ENCODE results near the gene TCAIM. TPM values are rescaled to one million over a fixed set of nuclear protein-coding genes. Genes with fewer than 3 reads are reported as not detected.

The TCAIM gene
- total and polyA plus RNA-seq, 3 donors from 2014 or later = 12.3 to 33.5 (median 28.3) TPM

- no peaks in the 10 kb centered on the region for H3K36me3 ChIP-seq (ENCODE audit: low read depth, missing control alignments)
- no peaks in the 10 kb centered on the region for H3K4me1 ChIP-seq
- H3K4me3 ChIP-seq = no peak overlapping the region
- DNase-seq = no peak
- intact Hi-C loops (cut with DNase I; ENCODE audit: low total_unique reads) = no loop called here
- H3K9me3 ChIP-seq = no peaks in the 10 kb centered on the region
- H3K27me3 ChIP-seq = no peaks in the 10 kb centered on the region
- H3K27ac ChIP-seq = no peak overlapping the region
- TF ChIP-seq CTCF (IDR thresholded peaks at IDR 0.05) (no peak), POLR2A (IDR thresholded peaks at IDR 0.05) (no peak)
Observed at GRCh38 chr3:44297255-44297654, 41.3 kb upstream of the TCAIM start.

GRCh38 chr3:44301746-44302145, 36.8 kb upstream of the TCAIM start:
- no peak overlapping the region for H3K4me3 ChIP-seq
- 86 to 91% methylated on average over 3 of the region's 3 CpGs for WGBS, 2 donors
- intact Hi-C loops (cut with DNase I; ENCODE audit: low total_unique reads) = no loop called here
- no peaks in the 10 kb centered on the region for H3K4me1 ChIP-seq
- H3K9me3 ChIP-seq = no peaks in the 10 kb centered on the region
- H3K36me3 ChIP-seq (ENCODE audit: low read depth, missing control alignments) = no peaks in the 10 kb centered on the region
- no peak overlapping the region for H3K27ac ChIP-seq
- DNase-seq = no peak
- no peaks in the 10 kb centered on the region for H3K27me3 ChIP-seq
- TF ChIP-seq POLR2A (IDR thresholded peaks at IDR 0.05) (no peak), CTCF (IDR thresholded peaks at IDR 0.05) (no peak)

- DNase-seq = no peak
- intact Hi-C loops (cut with DNase I; ENCODE audit: low total_unique reads) = no loop called here
- no peak overlapping the region for H3K27ac ChIP-seq
- H3K36me3 ChIP-seq (ENCODE audit: low read depth, missing control alignments) = no peaks in the 10 kb centered on the region
- H3K4me1 ChIP-seq = no peaks in the 10 kb centered on the region
- no peaks in the 10 kb centered on the region for H3K27me3 ChIP-seq
- no peaks in the 10 kb centered on the region for H3K9me3 ChIP-seq
- no peak for TF ChIP-seq CTCF (IDR thresholded peaks at IDR 0.05)
- TF ChIP-seq POLR2A (IDR thresholded peaks at IDR 0.05) = no peak
- H3K4me3 ChIP-seq = no peak overlapping the region
Observed at GRCh38 chr3:44309500-44309899, 29.1 kb upstream of the TCAIM start.

DNA sequence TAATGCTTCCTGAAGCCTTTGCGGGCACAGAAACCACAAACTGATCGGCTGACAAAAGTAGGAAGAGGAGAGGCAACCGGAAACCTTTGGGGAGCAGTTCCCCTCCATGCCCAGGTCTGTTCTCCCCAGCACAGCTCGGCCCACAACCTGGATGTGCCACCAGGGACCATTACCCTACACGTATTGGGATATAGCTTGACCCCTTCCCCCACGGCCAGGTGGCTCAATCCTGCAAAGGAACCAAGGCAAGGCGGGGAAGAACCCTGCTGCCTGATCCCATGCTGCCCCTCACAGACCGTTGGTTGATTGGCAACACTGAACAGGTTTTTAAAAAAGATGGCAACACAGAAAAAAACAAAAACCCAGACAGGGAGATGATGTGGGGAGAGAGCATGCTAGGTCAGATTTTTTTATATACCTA, 19.7 kb upstream of the TCAIM start:
- Histone ChIP-seq H3K4me3 (no peak overlapping the region), H3K36me3 (ENCODE audit: low read depth, missing control alignments) (no peaks in the 10 kb centered on the region), H3K4me1 (no peaks in the 10 kb centered on the region), H3K9me3 (no peaks in the 10 kb centered on the region), H3K27ac (no peak overlapping the region), H3K27me3 (no peaks in the 10 kb centered on the region)
- intact Hi-C loops (cut with DNase I; ENCODE audit: low total_unique reads) = no loop called here
- 68 to 81% methylated on average over 8 of the region's 8 CpGs for WGBS, 2 donors
- no peak for TF ChIP-seq POLR2A (IDR thresholded peaks at IDR 0.05)
- no peak for TF ChIP-seq CTCF (IDR thresholded peaks at IDR 0.05)
- no peak for DNase-seq

- Histone ChIP-seq H3K9me3 (no peaks in the 10 kb centered on the region), H3K27ac (no peak overlapping the region), H3K36me3 (ENCODE audit: low read depth, missing control alignments) (no peaks in the 10 kb centered on the region), H3K4me1 (no peaks in the 10 kb centered on the region), H3K27me3 (no peaks in the 10 kb centered on the region), H3K4me3 (no peak overlapping the region)
- TF ChIP-seq POLR2A (IDR thresholded peaks at IDR 0.05) = no peak
- no peak for TF ChIP-seq CTCF (IDR thresholded peaks at IDR 0.05)
- no peak for DNase-seq
- WGBS, 2 donors = 61 to 64% methylated on average over 3 of the region's 3 CpGs
- intact Hi-C loops (cut with DNase I; ENCODE audit: low total_unique reads) = no loop called here
Observed at GRCh38 chr3:44321335-44321734, 17.2 kb upstream of the TCAIM start.

Measured in testis (tissue), 3 donors.